CMK (cell line): ENCODE results near the gene MOSPD3.

Source experiments
- DNase-seq: peaks from one replicate; pipeline ENCODE4 v3.0.0-alpha.2; 2010; ENCODE audit warnings: low read depth

The MOSPD3 gene

GRCh38 chr7:100575746-100576383 lies 36.5 kb upstream of the MOSPD3 start:
- no peak for DNase-seq

- DNase-seq = no peak
Observed at GRCh38 chr7:100576384-100576993, 35.9 kb upstream of the MOSPD3 start.

- no peak for DNase-seq
Observed at GRCh38 chr7:100577103-100577502, 35.2 kb upstream of the MOSPD3 start.

- DNase-seq = no peak
Observed at GRCh38 chr7:100577507-100577906, 34.8 kb upstream of the MOSPD3 start.

GRCh38 chr7:100578246-100579183 lies 33.8 kb upstream of the MOSPD3 start:
- DNase-seq = no peak

GRCh38 chr7:100580466-100581283 lies 31.7 kb upstream of the MOSPD3 start:
- no peak for DNase-seq

GRCh38 chr7:100582041-100582579 lies 30.2 kb upstream of the MOSPD3 start:
- no peak for DNase-seq

GRCh38 chr7:100582650-100583049 lies 29.7 kb upstream of the MOSPD3 start:
- DNase-seq = no peak

GRCh38 chr7:100583132-100584053 lies 28.9 kb upstream of the MOSPD3 start:
- peak; percentile 85 for DNase-seq

- no peak for DNase-seq
Observed at GRCh38 chr7:100584054-100584682, 28.2 kb upstream of the MOSPD3 start.

GRCh38 chr7:100584683-100585510 lies 27.4 kb upstream of the MOSPD3 start:
- no peak for DNase-seq

- no peak for DNase-seq
Observed at GRCh38 chr7:100585511-100586265, 26.7 kb upstream of the MOSPD3 start, which contains the start of gene LRCH4. LRCH4 (minus strand) TSS chr7:100586129; CDS start chr7:100586100, 29 bp downstream.

- DNase-seq = peak; percentile 100
Observed at GRCh38 chr7:100586266-100587025, 25.9 kb upstream of the MOSPD3 start, which contains the start of gene FBXO24. FBXO24 (plus strand) TSS chr7:100586328; CDS start chr7:100586626, 298 bp downstream.

GRCh38 chr7:100588438-100588837 lies 23.9 kb upstream of the MOSPD3 start:
- no peak for DNase-seq

GRCh38 chr7:100589341-100589947 lies 22.9 kb upstream of the MOSPD3 start:
- no peak for DNase-seq

- DNase-seq = no peak
Observed at GRCh38 chr7:100590077-100590737, 22.1 kb upstream of the MOSPD3 start.
